Activated T-cell treated with anti-CD3 and anti-CD28 coated beads for 48 hours (primary cell): ENCODE results near the gene RHOG.

Experiments used
- DNase-seq: peaks from one replicate; pipeline ENCODE4 v3.0.0-alpha.2; 2020; ENCODE audit warnings: low read depth

The RHOG gene

DNA sequence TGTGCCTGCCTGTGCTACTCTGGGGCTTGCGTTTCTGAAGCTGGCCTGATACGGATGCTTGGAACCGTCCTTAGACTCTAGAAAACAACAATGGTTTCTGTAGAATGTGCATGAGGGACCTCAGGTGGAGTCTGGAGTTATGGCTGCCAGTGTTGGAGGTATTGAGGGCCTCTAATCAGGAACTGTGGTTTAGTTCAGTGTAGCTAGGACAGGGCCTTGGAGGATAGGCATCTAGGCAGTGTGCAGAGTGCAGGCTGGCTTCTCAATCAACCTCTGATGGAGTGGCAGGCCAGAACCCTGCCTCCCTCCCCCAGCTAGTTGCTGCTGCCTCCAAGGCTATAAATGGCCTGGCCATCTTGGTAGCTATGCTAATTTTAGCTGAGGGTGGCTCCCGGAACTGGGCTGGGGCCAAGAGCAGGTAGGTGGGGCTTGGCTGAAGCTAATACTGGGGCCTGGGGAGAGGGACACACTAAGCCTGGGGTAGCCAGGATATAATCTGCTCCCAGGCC is 18.7 kb upstream of the RHOG start:
- no peak for DNase-seq

DNA sequence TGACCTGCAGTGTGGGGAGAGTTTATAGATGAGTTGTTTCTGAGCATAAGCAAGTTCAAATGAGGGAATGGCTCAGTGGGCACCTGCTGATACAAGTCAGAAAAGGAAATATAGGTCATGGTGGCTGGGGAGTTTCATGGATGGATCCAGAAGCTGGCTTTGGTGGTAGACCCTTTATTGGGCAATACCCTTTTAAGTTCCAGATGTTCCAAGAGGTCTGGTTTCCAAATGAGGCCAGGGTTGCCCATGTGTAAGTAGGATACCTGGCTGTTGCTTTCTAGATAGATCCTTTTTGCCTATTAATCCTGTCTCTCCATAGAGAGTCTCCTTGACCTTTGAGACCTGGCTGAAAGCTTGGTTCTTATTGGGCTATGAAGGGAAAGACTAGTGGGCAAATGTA is 16.9 kb upstream of the RHOG start:
- no peak for DNase-seq

DNA sequence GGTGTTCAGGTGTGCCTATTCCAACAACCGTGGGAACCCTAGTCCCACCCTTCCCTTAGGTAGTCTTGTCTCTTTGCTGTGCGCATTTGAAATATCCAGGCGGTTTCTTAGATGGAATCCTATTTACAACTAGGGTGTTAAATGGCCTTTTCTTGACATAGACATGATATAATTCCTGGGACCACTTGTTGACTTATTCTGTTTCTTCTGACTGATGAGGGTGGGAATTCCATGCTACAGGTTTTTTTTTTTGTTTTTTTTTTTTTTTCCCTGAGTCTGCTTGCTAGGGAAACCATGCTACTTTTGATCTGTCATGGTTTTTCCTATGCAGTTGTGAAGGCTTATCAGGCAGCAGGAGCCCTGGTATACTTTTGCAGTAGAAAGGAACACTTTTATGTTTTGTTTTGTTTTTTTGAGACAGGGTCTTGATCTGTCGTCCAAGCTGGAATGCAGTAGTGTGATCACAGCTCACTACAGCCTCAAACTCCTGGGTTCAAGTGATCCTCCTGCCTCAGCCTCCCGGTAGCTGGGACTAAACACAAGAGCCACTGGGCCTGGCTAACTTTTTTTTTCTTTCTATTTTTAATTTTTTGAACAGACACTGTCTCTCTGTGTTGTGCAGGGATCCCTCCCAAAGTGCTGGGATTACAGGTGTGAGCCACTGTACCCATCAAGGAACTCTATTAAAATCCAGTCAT is 16.2 kb upstream of the RHOG start:
- DNase-seq, result no peak

DNA sequence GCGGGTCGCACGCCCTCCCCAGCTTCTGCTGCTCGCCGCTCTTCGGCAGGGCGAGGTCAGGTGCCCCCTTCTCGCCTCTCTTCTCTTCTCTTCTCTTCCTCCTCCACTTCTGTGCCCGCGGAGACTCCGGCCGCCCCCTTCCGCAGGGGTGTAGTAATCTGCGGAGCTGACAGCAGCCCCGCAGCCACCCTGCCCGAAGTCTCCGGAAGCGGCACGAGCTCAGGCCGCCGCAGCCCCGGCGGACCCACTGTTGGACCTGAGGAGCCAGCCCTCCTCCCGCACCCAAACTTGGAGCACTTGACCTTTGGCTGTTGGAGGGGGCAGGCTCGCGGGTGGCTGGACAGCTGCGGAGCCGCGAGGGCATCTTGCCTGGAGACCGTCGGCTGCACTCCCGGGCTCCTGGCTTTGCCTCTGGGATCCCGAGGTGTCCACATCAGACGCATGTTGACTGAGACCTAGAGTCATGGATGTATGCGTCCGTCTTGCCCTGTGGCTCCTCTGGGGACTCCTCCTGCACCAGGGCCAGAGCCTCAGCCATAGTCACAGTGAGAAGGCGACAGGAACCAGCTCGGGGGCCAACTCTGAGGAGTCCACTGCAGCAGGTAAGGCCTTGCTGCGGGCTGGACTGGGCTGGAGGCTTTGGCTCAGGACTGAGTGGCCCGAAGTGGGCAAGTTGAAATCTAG is 15.2 kb upstream of the RHOG start:
- peak; percentile 40 for DNase-seq

DNA sequence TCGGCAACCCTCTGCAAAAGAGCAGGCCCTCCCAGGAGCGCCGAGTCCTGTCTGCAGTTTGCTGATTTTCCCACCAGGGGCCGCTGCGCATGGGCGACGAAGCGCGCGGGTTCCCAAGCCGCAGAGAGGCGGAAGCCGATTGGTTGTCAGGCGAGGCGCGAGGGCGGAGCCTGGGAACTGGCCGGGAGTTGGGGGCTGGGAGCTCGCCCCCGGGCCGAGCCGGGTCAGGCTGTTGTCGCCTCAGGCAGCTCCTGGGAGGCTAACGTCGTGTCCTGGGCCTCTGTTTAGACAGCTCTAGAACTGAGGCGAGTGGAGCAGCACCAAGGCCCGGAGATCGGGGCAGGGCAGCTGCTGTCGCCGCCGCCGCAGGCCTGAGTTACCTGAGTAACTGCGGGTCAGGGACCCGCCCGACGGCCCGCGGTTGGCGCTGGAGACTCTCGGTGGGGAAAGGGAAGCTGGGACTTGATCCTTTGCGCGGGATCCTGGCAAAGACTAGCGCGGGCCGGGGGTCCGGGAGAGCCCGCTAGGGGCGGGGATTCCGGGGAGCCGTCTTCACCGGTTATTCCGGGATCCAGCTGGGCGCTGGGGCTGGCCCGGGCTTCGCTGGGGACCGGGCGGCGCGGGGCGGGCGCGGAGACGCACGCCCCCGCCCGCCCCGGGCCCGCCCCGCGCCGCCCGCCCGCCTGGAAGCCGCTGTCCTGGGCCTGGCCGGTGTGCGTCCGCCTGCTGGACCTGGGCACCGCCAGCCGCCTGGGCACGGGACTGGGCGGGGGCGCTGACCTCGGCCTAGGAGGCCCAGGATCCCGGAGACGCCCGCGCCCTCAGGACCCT is 14.4 kb upstream of the RHOG start, which contains the start of gene STIM1:
TSS of gene STIM1 (plus strand) at position 688 of the 831 bp plus-strand sequence. CDS start 607 bp downstream, outside the sequence.
- peak; percentile 99 for DNase-seq

DNA sequence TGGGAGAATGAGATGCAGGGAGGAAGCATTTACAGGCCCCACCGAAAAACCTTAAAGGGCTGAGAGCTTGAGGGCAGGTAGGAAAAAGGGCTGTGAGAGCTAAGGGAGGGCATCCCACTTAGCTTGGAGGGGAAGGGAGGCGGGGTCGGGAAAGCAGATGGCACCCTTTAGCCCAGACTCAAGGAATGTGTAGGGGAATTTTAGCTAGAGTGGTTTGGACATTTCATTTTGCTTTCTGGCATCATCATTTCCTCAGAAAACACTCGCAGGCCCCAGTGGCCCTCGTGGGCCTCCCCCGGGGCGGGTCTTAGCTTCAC is 13.9 kb upstream of the RHOG start:
- DNase-seq, result no peak

DNA sequence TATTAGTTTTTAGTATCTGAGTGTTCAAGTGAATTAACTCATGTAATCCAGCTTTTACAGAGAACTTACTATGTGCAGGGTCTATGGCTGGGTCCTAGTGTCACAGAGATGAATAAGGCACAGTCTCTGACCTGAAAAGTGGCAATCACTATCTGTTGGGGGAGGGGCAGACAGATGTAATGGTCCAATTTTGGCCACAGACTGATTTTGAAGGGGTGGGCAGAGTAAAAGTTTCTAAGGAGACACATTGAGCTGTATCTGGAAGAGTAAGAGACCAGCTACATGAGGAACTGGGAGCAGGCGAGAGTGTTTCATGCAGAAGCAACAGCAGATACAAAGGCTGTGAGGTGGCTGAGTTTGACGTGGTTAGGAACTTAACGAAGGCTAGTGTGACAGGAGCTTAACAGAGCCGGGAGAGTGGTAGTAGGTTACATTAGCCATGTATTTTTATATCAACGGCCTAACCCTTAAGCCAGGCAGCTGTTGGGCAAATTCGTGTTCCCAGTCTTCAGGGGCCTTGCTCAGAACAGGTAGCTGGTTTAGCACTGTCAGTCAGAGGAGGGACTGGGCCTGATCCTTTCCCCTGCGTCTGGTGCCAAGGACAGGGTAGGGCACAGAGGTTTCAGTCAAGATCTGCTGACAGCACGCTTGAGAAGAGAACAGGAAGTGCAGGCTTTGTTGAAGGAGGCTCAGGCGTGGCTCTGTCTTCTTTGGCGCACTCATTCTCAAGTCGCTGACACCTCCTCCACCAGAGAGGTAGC is 13.3 kb upstream of the RHOG start:
- peak; percentile 60 for DNase-seq

DNA sequence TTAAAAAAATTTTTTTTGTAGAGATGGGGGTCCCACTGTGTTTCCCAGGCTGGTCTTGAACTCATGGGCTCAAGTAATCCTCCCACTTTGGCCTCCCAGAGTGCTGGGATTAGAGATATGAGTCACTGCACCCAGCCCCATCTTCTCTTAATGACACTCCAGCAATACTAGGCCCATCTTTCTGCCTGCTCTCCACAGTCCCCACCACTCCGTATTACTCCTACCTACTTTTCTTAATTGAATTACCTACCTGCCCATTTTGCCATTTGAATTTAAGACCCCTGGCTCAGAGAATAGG is 12.7 kb upstream of the RHOG start:
- no peak for DNase-seq

DNA sequence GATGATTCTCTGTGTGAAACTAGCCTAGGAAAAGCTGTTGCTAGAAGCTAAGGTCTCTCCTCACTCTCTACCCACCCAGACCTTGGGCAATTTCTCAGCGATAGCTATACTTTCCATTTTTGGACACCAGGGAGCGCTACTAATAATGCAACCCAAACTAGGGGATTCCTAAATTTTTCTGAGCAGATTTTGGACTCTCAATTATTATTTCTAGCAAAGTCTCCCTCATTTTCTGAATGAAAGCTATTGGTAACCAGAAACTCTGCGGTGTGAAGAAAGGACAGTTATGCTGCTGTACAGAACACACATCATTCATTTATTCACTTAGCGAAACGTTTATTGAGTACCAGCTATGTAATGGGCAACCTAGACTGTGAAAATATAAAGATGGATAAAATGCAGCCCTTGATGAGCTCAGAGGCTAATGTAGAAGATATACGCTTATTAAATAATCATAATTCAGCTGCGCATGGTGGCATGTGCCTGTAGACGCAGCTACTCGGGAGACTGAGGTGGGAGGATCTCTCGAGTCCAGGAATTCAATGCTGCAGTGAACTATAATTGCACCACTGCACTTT is 8.6 kb upstream of the RHOG start:
- DNase-seq, result no peak

DNA sequence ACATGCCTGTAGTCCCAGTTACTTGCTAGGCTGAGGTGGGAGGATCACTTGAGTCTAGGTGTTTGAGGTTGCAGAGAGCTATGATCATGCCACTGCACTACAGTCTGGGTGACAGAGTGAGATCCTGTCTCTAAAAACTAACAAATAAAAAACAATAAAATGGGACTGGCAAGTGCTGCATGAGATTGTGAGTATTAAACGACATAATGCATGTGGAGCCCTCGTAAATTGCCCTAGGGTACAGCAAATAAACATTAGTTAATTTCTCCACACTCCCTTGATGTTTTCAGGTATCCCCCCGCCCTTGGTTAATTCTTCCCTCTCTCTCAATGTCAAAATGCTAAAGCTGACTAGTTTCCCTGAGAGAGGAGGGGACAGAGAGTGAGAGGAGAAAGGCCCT is 4.9 kb upstream of the RHOG start:
- DNase-seq, result no peak

DNA sequence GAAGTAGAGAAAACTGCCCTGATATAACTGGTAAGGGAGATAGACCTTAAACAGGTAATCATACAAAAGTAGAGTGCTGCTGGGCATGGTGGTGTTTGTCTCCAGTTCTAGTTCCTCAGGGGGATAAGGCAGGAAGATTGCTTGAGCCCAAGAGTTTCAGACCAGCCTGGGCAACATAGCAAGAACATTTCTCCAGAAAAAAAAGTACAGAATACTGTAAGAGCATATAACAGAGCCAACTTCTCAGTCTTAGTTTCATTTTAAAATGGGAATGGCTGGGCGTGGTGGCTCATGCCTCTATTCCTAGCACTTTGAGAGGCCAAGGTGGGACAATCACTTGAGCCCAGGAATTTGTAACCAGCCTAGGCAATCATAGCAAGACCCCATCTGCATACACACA is 4.5 kb upstream of the RHOG start:
- no peak for DNase-seq

DNA sequence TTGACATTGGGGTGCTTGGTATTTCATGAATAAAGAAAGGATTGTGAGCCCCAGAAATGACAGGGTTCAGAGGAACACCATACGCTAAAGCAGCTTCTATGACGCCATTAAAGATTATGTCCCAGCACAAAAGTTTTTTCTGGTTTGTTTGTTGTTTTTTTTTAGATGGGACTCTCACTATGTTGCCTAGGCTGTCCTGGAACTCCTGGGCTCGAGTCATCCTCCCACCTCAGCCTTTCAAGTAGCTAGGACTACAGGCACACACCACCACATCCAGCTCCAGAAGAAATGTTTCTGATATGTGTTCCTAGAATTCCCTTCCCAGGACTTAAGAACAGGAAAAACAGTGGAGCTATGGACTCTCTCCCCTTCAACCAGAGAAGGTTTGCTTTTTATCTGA is 2.6 kb upstream of the RHOG start:
- no peak for DNase-seq

DNA sequence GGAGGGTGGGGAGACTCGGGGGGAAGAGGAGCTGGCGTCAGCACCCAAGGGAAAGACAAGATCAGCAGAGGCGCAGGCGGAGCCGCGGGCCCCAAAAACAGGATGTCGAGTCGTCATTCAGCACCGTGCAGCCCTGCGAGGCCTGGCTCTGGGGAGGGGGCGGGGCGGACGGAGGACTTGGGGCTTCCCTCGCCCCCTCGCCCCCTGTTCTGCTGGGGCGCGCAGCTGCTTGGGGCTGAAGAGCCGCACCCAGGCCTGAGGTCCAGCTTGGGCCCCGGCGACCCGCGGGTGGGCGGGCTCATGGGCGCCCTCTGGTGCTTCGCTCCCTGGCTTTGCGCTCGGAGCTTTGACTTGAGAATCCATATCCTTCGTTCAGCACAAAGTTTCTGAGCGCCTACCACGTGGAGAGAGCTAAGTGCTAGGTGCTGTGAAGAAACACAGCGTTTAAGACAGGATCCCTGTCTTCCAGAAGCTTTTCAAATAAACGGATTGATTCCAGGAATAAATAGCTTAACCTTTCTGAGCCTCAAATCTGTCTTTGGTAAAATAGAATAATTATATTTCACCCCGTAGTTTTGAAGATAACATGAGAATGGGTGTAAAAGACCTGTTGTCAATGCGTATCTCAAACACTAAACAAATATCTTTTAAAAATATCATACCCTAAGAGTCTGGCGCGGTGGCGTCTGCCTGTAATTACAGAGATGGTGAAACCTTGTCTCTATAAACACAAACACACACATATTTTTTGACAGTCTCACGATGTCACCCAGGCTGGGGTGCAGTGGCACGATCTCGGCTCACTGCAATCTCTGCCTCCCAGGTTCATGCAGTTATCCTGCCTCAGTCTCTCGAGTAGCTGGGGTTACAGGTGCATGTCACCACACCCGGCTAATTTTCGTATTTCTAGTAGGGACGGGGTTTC is 929 bp upstream of the RHOG start:
- peak; percentile 90 for DNase-seq

DNA sequence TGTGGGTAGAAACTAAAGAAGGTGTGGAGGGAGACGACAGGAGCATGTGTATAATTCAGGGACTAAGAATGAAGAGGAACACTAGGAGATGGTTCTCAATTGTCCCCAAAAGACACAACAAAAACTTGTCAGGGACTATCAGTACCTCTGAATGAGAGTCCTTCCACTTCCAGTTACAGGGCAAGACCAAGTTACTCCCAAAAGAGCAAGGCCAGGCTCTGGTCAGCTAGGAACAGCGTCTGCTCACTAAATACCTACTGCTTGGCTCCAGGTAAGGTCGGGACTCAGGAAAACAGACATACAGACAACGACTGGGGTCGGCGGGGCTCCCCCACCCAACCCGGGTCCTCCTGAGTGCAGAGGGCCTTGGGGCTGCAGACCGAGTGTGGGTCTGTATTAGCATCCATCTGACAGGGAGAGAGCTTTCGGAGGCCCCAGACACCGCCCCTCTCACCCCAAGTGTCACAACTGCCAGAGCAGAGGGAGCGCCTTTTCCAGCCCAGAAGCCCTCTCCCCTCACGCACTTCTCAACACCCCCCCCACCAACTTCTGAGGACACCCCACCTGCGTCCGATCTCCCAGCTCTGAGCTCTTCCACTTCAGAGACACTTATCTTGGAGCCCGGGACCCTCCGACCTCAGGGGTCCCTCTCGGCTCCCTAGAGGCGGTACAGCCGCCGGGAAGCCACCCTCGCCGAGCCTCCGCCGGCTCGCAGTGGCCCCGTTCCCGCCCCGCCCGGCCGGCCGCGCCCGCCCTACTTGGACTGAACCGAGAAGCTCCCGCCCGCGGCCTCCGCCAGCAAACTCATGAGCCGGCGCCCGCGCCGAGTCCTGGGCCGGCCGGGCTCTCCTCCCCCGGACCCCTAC is 522 bp downstream of the RHOG start:
- DNase-seq, result no peak

DNA sequence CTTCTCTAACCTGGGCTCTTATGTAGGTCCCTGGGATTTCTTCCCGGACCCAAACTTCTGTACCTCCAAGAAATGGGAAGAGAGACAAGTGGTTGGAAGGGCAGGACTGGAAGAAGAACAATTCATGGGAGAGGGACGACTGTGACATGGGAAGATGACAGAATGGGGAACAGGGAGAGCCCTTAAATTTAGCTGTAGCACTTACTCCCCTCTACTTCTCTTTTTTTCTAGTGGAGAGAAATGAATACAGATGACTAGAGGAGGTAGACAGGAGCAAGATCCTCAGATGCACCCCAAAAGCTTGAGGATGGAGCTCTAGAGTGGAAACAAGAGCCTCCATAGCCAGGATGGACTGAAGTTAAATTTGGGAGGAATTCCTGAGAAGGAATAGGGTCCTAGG is 2.3 kb downstream of the RHOG start:
- DNase-seq, result no peak

DNA sequence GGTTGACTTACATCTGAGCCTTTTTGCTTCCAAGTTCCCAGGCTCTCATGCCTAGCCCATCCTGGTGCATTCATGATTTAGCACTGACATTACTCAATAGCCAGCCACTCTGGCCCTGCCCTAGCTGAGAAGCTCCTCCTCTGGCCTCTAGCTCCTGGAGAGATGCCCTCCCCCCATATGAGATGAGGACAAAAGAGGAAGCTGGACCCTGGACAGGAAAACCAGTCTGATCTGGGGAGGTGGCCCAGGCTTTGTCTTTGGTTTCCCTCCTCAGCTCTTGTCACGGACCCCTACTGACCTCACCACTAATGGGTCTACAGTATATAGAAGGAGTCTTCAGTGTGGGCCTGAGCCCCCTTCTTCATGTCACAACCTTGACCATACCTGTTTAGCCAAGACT is 3.0 kb downstream of the RHOG start:
- no peak for DNase-seq

DNA sequence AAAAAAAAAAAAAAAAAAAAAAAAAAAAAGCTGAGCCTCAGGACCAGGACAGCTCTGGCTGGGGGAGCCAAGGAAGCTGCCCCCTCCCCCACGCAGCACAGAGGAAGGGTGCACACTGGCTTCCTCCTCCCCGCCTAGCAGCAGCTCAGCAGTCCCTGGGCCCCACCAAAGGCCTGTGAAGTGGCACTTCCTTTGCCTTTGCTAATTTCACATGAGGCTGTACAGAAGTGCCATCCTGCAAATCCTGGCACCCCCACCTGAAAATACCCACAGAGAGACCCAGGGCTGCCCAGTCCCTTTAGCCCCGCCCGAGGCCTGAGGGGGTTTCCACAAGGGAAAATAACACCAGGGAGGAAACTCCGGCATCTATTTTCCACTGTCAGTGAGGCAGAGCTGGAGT is 3.9 kb downstream of the RHOG start:
- DNase-seq, result no peak

DNA sequence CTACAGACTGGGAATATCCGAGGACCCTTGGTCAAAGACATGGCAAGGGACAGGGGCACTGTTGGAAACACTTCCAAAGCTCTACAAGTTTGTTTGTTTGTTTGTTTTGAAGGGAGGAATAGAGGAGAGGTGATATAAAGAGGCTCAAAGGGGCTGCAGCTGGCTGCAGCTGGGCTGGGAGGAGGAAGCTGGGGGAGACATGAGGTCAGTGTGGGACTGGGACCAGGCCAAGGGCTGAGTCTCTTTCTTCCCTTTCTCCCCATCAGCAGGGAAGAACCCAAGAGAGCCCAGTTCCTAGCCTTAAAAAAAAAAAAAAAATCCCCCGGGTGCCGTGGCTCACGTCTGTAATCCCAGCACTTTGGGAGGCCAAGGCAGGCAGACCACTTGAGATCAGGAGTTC is 5.0 kb downstream of the RHOG start:
- no peak for DNase-seq

DNA sequence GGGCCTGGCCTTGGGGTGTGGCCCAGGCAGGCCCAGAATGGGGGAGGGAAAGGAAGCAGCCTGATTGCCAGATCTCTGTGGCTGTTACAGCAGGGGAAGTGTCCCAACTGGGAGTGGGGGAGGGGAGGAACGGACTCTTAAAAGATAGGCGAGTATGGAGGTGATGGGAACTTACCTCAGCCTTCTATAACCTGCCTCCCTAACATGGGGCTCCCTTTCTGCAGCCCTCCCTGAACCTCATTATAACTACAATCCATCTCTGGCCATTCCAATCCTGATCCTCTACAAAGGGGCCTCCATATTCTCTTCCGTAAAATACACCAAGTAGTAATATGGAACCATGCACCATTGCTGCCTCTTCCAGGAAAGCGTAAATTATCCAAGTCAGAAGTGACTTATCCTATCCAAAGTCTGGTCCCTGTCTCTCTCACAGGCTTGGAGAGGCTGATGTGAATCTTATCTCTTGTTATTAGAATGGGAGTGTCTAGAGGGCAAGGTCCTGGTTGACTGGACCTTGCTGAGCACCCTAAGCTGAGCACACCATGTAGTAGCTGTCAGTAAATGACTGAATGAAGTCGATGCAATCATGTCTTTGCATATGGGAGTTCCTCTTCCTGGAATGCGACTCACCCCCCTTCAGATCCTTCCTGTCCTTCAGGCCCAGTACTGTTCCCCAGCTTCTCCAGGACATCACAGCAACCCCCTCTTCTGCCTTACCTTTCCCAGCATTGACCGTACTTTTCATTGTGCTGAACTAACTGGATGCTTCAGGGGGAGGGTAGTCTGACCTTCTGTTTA is 5.9 kb downstream of the RHOG start:
- no peak for DNase-seq
